ENCODE measurements around the gene ARFGAP2.
A peak's percentile ranks its signal among the peaks of the same experiment; 100 is the strongest.

ARFGAP2 gene

DNA sequence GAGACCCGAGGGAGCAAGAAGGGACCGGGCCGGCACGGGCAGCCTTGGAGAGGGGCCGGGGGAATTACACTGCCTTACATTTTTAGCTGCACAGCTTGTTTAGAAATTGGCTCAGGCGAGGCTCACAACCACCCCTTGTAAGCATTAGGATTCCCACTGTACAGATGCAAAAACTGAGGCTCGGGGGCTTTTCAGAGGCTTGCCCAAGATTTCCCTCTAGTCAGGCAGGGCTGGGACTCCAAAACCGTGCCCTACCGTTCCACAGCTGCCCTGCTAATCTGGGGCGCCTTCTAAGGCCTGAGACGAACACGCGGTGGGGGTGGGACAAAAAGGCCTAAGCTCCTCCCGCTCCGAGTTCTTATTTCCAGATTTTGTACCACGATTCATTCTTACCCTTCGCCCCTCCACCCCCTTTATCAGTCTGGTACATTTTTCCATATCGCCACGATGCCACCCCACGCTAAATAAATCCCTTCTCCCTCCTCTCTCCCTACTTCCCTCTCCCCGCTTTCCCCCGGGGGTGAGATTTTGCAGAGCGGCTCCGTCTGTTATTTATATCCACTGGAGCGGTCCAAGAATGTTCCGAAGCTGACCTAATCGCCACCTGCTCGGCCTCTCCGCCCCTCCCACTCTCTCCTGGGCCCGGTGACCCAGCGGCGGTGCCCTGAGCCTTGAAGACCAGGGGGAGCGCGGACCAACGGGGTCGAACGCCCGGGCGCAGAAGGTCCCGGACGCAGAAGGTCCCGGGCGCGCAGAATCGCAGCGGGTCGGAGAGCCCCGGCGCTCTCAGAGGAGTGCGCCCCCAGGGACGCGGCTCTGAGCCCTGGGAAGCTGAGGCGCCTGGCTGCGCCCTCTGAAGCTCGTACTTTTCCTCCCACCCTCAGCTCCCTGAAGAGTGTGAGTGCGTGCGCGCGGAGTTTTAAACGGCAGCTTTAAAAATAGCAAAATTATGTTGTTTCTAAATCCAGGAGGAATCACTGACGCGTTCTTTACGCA is 10.3 kb upstream of the ARFGAP2 start:
- DNase-seq: no peak

DNA sequence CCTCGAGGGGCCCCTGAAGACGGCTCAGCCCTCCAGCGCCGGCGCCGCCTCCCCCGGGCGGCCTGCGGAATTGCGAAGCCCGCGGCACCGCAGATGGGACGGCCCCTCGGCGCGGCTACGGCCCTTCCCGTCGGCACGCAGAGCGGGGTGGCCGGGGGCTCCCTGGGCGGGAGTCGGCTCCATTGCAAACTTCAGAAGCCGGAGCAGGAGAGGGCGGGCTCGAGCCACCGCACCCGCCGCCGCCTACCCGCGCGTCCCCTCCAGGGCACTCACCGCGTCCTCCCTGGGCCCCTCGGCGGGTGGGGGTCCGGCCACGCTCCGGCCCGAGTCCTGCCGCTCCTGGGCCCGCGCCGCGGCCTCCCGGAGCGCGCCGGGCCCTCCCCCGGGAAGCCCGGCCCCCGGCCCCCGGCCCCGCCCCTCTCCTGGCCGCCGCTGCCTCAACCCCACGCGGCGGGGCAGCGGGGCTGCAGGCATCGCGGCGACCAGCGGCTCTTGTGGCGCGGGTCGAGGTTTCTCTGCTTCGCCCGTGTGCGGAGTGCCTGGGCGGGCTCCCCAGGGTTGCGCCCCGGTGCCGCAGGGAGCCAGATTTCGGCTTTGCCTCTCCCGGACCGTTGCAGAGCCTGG is 9.5 kb upstream of the ARFGAP2 start, which contains the start of gene PACSIN3:
Gene PACSIN3 (minus strand): TSS at position 359 of the 624 bp plus-strand sequence. CDS start 3,707 bp downstream, outside the sequence.
- DNase-seq: peak; percentile 20

GRCh38 chr11:47185305-47186075 is 8.8 kb upstream of the ARFGAP2 start:
- peak; percentile 27 for DNase-seq

GRCh38 chr11:47184711-47185304 is 8.1 kb upstream of the ARFGAP2 start:
- no peak for DNase-seq

GRCh38 chr11:47183969-47184368 is 7.3 kb upstream of the ARFGAP2 start:
- no peak for DNase-seq

- no peak for DNase-seq
These were observed 6.6 kb upstream of the ARFGAP2 start for GRCh38 chr11:47183031-47183856.

DNA sequence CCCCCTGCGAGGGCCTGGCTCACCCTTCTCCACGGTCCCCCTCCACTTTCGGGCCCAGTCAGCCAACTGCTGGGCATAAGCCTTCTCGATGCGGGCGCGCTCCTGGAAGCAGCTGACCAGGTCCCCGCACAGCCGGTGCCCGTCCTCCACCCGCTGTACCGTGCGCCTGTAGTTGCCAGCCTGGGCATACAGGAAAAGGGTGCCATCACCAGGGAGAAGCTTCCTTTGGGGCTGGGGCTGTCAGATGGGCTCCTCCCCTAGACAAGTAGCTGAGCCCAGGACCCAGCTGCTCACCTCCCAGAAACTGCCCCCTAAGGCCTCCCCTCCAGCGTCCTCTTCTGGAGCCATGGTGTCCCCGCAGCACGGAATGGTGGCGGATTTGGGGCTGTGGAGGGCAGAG is 5.7 kb upstream of the ARFGAP2 start:
- no peak for DNase-seq

DNA sequence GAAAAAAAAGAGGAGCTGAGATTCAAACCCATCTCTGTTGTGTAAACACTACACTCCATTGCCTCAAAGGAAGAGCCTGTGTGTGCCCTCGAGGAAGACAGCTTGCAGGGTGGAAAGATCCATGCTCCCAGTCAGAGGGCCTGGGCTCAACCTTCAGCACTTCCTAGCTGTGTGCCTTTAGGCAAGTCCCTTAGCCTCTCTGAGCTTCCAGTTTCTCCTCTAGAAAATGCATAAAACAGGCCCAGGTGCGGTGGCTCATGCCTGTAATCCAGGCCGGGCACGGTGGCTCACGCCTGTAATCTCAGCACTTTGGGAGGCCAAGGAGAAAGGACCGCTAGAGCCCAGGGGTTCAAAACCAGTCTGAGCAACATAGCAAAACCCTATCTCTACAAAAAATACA is 4.6 kb upstream of the ARFGAP2 start:
- DNase-seq: no peak

- DNase-seq: no peak
These were observed 3.5 kb upstream of the ARFGAP2 start for GRCh38 chr11:47180006-47180787.

- no peak for DNase-seq
These were observed 2.9 kb upstream of the ARFGAP2 start for GRCh38 chr11:47179655-47179991.

DNA sequence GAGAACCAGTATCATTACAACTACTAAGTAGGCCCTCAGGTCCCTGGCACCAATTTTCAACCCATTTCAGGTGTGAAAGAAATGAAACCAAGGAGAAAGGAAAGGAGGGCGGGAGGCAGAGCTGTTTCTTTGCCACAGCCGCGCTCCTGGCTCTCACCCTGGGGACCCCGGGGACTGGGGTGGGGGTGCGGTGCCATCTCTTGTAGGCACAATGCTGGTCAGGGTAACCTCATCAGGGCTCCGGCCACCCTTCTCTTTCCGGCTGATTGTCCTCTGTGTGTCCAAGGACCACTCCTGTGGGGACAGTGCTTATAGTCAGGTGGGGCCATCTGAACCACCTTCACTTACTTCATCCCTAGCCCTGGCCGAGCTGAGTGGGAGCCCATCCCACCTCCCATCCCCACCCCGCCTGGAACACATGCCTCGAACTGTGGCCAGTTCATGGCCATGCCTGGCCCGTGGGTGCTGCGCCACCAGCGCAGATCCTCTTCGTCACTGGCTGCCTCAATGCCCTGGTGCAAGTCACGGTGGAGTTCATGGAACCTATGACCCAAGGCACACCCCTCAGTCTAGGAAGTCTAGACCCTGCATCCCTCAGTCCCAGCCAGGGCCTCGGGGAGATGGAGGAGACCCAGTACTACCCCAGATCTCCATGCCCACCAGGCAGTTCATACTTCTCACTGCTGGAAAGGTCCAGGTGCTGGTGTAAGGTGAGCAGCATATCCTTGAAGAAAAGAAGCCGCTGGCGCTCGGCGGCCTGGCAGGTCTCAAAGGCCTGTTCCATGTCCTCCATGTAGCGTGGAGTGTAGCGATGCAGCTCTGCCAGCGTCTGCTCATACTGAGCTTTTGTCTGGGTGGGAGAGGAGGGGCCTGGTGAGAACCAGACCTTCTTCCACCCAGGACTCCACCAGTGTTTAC is 2.3 kb upstream of the ARFGAP2 start:
- DNase-seq: no peak

- DNase-seq: no peak
These were observed 1.6 kb upstream of the ARFGAP2 start for GRCh38 chr11:47178316-47178715.

GRCh38 chr11:47177846-47178245 is 1.2 kb upstream of the ARFGAP2 start:
- no peak for DNase-seq

- peak; percentile 62 for DNase-seq
These were observed 658 bp upstream of the ARFGAP2 start for GRCh38 chr11:47177229-47177845.

DNA sequence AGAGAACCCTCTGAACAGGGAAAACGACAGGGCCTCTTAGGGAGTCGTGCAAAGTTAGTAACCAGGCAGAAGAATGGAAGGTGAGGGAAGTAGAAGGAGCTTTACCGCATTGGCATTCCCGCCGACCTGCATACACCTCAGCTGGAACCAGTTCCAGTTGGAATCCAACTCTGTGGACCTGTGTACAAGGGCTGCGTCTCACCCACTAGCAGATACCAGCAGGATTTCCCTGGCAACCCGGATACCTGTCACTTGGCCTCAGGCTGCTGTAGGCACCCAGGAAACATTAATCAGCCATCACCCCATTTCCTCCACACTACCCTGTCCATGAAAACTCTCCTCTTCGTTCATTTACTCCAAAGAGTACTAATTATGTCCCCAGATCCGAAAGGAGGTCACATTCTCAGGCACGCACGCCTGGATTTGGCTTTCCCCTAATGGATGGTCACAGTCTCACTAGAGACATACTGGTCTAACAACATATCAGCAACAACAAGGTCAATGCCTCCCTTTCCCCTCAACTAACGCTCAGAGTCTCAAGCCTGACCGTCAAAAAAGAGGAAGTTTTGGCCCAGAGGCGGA is 842 bp downstream of the ARFGAP2 start:
- DNase-seq: no peak

DNA sequence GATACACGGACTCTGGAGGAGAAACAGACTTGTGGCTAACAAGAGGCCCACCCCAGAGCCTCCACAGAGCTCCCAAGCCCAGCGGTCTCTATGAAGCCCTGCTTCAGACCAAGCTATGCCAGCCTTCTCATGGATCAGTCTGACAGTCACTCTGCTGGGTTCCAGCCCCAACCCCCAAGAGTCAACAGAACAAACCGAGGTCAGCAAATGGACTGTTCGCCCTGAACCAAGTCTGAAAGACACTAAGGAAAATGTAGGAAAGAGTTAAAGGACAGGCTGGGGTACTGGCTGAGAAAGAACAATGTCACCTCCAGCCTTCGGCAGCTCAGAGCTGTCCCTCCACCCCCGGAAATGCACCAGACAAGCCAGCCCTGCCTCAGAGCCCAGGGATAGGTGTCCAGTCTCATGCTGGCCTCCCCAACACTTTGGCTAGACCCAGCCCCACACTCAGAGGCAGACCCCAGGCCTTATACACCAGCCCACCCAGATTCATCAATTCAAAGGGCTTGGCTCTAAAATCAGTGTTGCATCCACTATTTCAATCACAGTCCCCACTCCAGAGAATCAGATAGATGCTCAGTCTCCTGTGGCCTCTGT is 3.8 kb downstream of the ARFGAP2 start:
- DNase-seq: no peak

DNA sequence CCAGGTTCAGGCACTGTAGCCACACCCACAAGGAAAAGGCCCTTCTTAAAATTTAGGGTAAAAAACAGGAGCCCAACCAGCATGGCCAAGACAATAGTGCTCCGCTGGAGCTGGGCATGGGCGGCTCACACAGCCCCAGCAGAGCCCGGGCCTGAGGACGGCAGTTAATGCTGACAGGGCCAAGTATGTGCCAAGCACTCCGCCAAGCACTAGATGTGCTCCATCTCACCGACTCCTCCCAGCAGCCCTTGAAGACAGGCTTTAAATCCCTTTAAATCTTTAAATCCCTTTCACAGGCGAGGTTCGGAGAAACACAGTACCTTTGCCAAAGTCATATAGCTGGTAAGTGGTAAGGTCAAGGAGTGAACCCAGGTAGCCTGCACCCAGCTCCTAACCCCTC is 4.8 kb downstream of the ARFGAP2 start:
- no peak for DNase-seq

GRCh38 chr11:47171061-47171838 is 5.4 kb downstream of the ARFGAP2 start:
- DNase-seq: no peak

Data from NCI-H226 (cell line).